ENCODE results near the gene MEGF10. TPM values are rescaled to one million over a fixed set of nuclear protein-coding genes. Genes with fewer than 3 reads are reported as not detected.

MEGF10 gene
- total RNA-seq, 1 experiment from 2014 or later: 0.80 TPM

GRCh38 chr5:127326976-127327755, 36.6 kb downstream of the MEGF10 start:
- no peak for DNase-seq (ENCODE audit: low read depth)

GRCh38 chr5:127330116-127330515, 39.5 kb downstream of the MEGF10 start:
- peak; percentile 25 for DNase-seq (ENCODE audit: low read depth)

- DNase-seq (ENCODE audit: low read depth): no peak
Measured at GRCh38 chr5:127331890-127332649, 41.5 kb downstream of the MEGF10 start.

- no peak for DNase-seq (ENCODE audit: low read depth)
Measured at GRCh38 chr5:127333483-127333882, 42.9 kb downstream of the MEGF10 start.

GRCh38 chr5:127335381-127335780, 44.8 kb downstream of the MEGF10 start:
- no peak for DNase-seq (ENCODE audit: low read depth)

GRCh38 chr5:127337876-127338275, 47.3 kb downstream of the MEGF10 start:
- no peak for DNase-seq (ENCODE audit: low read depth)

GRCh38 chr5:127338501-127338900, 47.9 kb downstream of the MEGF10 start:
- DNase-seq (ENCODE audit: low read depth): no peak

GRCh38 chr5:127340606-127341005, 50.0 kb downstream of the MEGF10 start:
- DNase-seq (ENCODE audit: low read depth): no peak

- DNase-seq (ENCODE audit: low read depth): no peak
Measured at GRCh38 chr5:127342364-127342763, 51.8 kb downstream of the MEGF10 start.

GRCh38 chr5:127343313-127343712, 52.7 kb downstream of the MEGF10 start:
- no peak for DNase-seq (ENCODE audit: low read depth)

GRCh38 chr5:127343866-127344265, 53.3 kb downstream of the MEGF10 start:
- DNase-seq (ENCODE audit: low read depth): no peak

GRCh38 chr5:127344931-127345330, 54.3 kb downstream of the MEGF10 start:
- no peak for DNase-seq (ENCODE audit: low read depth)

- DNase-seq (ENCODE audit: low read depth): no peak
Measured at GRCh38 chr5:127351418-127351817, 60.8 kb downstream of the MEGF10 start.

GRCh38 chr5:127352068-127352467, 61.5 kb downstream of the MEGF10 start:
- DNase-seq (ENCODE audit: low read depth): no peak

GRCh38 chr5:127353327-127353726, 62.7 kb downstream of the MEGF10 start:
- DNase-seq (ENCODE audit: low read depth): no peak

GRCh38 chr5:127353796-127354195, 63.2 kb downstream of the MEGF10 start:
- no peak for DNase-seq (ENCODE audit: low read depth)

- no peak for DNase-seq (ENCODE audit: low read depth)
Measured at GRCh38 chr5:127355337-127355736, 64.7 kb downstream of the MEGF10 start.

- DNase-seq (ENCODE audit: low read depth): peak; percentile 60
Measured at GRCh38 chr5:127358284-127358683, 67.7 kb downstream of the MEGF10 start.

GRCh38 chr5:127358740-127359139, 68.1 kb downstream of the MEGF10 start:
- no peak for DNase-seq (ENCODE audit: low read depth)

- DNase-seq (ENCODE audit: low read depth): no peak
Measured at GRCh38 chr5:127359502-127359901, 68.9 kb downstream of the MEGF10 start.

- DNase-seq (ENCODE audit: low read depth): no peak
Measured at GRCh38 chr5:127363403-127363802, 72.8 kb downstream of the MEGF10 start.

GRCh38 chr5:127367029-127367428, 76.4 kb downstream of the MEGF10 start:
- no peak for DNase-seq (ENCODE audit: low read depth)

- no peak for DNase-seq (ENCODE audit: low read depth)
Measured at GRCh38 chr5:127367946-127368465, 77.4 kb downstream of the MEGF10 start.
